HepG2 (cell line): Measurements from ENCODE around the gene NFKB1. TPM values are rescaled to one million over a fixed set of nuclear protein-coding genes. Genes with fewer than 3 reads are reported as not detected.

Experiments used
- ATAC-seq: fragments of 200-7000 bp; cut with Tn5 transposase; 3 replicates; pipeline ENCODE4 v1.9.1; 2020; ENCODE audit warnings: mild to moderate bottlenecking, moderate library complexity
- BruUV-seq: library from RNA; stranded (reverse); fragments of 400-500 nt; replicated peaks from 2 replicates; lab custom pipeline; 2021; lab: Mats Ljungman, UMichigan
- CTCF ChIA-PET: fragments of 300-600 bp; formaldehyde crosslinking; extraction: SDS; loops from one replicate; lab custom pipeline; 2021; ENCODE audit warnings: low total read pairs, inconsistent platforms, low intra/inter-chr PET ratio; lab: Yijun Ruan, JAX
- POLR2A ChIA-PET: fragments of 350-600 bp; sonication (Branson Sonifier 250); formaldehyde crosslinking; loops from one replicate; lab custom pipeline; 2020; ENCODE audit warnings: antibody characterized with exemption, inconsistent platforms; lab: Yijun Ruan, JAX
- DNase-seq: peaks from one replicate; pipeline ENCODE4 v3.0.0-alpha.2; 2015; ENCODE audit warnings: low spot score
- FAIRE-seq: peaks from 3 replicates; lab custom pipeline; 2011; peaks lifted over from hg19 to GRCh38; lab: Jason Lieb, UNC
- H2AFZ ChIP-seq: one replicate; pipeline ENCODE4 v1.6.1; 2011; ENCODE audit warnings: low read length, inconsistent platforms
- H3K27ac ChIP-seq: fragments of 300-600 bp; 3 replicates; pipeline ENCODE4 v1.8.0; 2011; ENCODE audit warnings: mixed run types, mild to moderate bottlenecking, mixed read lengths, low read length, inconsistent platforms; ENCODE audit not compliant: insufficient read depth; ENCODE audit errors: extremely low read length
- H3K27me3 ChIP-seq, 2 experiments: fragments of 200-600 bp in 1 of 2; 2 replicates in 1 of 2; 3 replicates in 1 of 2; pipeline versions ENCODE4 v1.6.0 to v1.8.0; 2011; ENCODE audit warnings: low read length in 2 of 2, mild to moderate bottlenecking in 2 of 2, moderate library complexity in 2 of 2, inconsistent platforms in 1 of 2; ENCODE audit not compliant: insufficient read depth in 2 of 2, control insufficient read depth in 1 of 2
- H3K36me3 ChIP-seq, 2 experiments: fragments of 200-600 bp in 1 of 2; replicated peaks in 1 of 2; 2 replicates in 1 of 2; 3 replicates in 1 of 2; pipeline versions ENCODE4 v1.5.1 to v1.8.0; 2011; ENCODE audit warnings: low read length in 2 of 2, inconsistent platforms in 1 of 2; ENCODE audit not compliant: insufficient read depth in 2 of 2, control insufficient read depth in 1 of 2
- H3K4me1 ChIP-seq: 2 replicates; pipeline ENCODE4 v1.5.1; 2012; ENCODE audit warnings: low read length, inconsistent platforms; ENCODE audit not compliant: insufficient read depth
- H3K4me2 ChIP-seq: 2 replicates; pipeline ENCODE4 v1.6.0; 2011; ENCODE audit warnings: low read depth, low read length, inconsistent platforms
- H3K4me3 ChIP-seq, 3 experiments: fragments of 200-600 bp in 1 of 3; sonication (generic), shearing (Covaris generic) in 1 of 3; replicated peaks in 1 of 3; 2 replicates each; pipeline ENCODE4 v1.5.1; 2011 to 2016; ENCODE audit warnings: low read length in 3 of 3, inconsistent platforms in 2 of 3, low read depth in 2 of 3, mild to moderate bottlenecking in 2 of 3, control low read depth in 1 of 3, mixed read lengths in 1 of 3; ENCODE audit not compliant: insufficient read depth in 1 of 3
- H3K79me2 ChIP-seq: one replicate; pipeline ENCODE4 v1.6.1; 2011; ENCODE audit warnings: low read length, inconsistent platforms; ENCODE audit not compliant: insufficient read depth
- H3K9ac ChIP-seq: 2 replicates; pipeline ENCODE4 v1.6.0; 2011; ENCODE audit warnings: mild to moderate bottlenecking, low read depth, low read length, inconsistent platforms; ENCODE audit not compliant: insufficient read depth
- H3K9me3 ChIP-seq: 2 replicates; pipeline ENCODE4 v1.5.1; 2012; ENCODE audit warnings: mild to moderate bottlenecking, low read length
- H4K20me1 ChIP-seq: 2 replicates; pipeline ENCODE4 v1.6.0; 2011; ENCODE audit warnings: inconsistent platforms, mild to moderate bottlenecking, low read length, moderate library complexity; ENCODE audit not compliant: insufficient read depth
- AHR ChIP-seq: IDR thresholded peaks from 2 replicates; pipeline ENCODE4 v1.6.1; 2018; ENCODE audit warnings: missing genetic modification reagents, missing compliant biosample characterization
- ARNT ChIP-seq: fragments of 450-650 bp; IDR thresholded peaks from 2 replicates; pipeline ENCODE4 v1.6.1; 2017
- MEIS2 ChIP-seq: sonication (generic); formaldehyde crosslinking; IDR thresholded peaks from 2 replicates; pipeline ENCODE4 v1.9.0; 2021; ENCODE audit warnings: mild to moderate bottlenecking, missing genetic modification reagents
- MYC ChIP-seq: sonication (generic); formaldehyde crosslinking; IDR thresholded peaks from 2 replicates; pipeline ENCODE4 v1.9.0; 2021; ENCODE audit warnings: missing genetic modification reagents, borderline replicate concordance
- NCOA1 ChIP-seq: sonication (generic); formaldehyde crosslinking; IDR thresholded peaks from 2 replicates; pipeline ENCODE4 v1.9.0; 2021; ENCODE audit warnings: missing genetic modification reagents
- NFIB ChIP-seq: sonication (generic); formaldehyde crosslinking; IDR thresholded peaks from 2 replicates; pipeline ENCODE4 v1.9.0; 2021; ENCODE audit warnings: missing genetic modification reagents, mild to moderate bottlenecking, borderline replicate concordance
- SMARCE1 ChIP-seq: fragments of 450-650 bp; IDR thresholded peaks from 2 replicates; pipeline ENCODE4 v1.6.1; 2017; ENCODE audit warnings: borderline replicate concordance
- SMYD3 ChIP-seq: sonication (generic); formaldehyde crosslinking; IDR thresholded peaks from 2 replicates; pipeline ENCODE4 v1.8.1; 2023; ENCODE audit warnings: mild to moderate bottlenecking, missing genetic modification reagents
- SPEN ChIP-seq: sonication (generic); formaldehyde crosslinking; IDR thresholded peaks from 2 replicates; pipeline ENCODE4 v1.5.1; 2020; ENCODE audit warnings: low read depth, mild to moderate bottlenecking, missing genetic modification reagents
- TAF1 ChIP-seq: sonication (generic); formaldehyde crosslinking; IDR thresholded peaks from 2 replicates; pipeline ENCODE4 v1.4.0; 2020; ENCODE audit warnings: missing genetic modification reagents
- TCF12 ChIP-seq, 2 experiments: fragments of 450-650 bp in 1 of 2; sonication (generic) in 1 of 2; formaldehyde crosslinking in 1 of 2; IDR thresholded peaks; 2 replicates each; pipeline versions ENCODE4 v1.6.1 to v1.8.0; 2017 to 2022; ENCODE audit warnings: antibody characterized with exemption in 1 of 2, mild to moderate bottlenecking in 1 of 2, missing genetic modification reagents in 1 of 2, moderate library complexity in 1 of 2
- TRIM24 ChIP-seq: sonication (generic); formaldehyde crosslinking; IDR thresholded peaks from 2 replicates; pipeline ENCODE4 v1.8.0; 2022; ENCODE audit warnings: mild to moderate bottlenecking, missing genetic modification reagents
- YY1 ChIP-seq: IDR thresholded peaks from 2 replicates; pipeline ENCODE4 v1.6.1; 2011; ENCODE audit warnings: low read length, low read depth, moderate library complexity, mild to moderate bottlenecking; ENCODE audit not compliant: insufficient read depth, insufficient replicate concordance
- ZIK1 ChIP-seq: sonication (generic); formaldehyde crosslinking; IDR thresholded peaks from 2 replicates; pipeline ENCODE4 v1.5.0; 2020; ENCODE audit warnings: mild to moderate bottlenecking, low read depth, missing genetic modification reagents, borderline replicate concordance
- ZNF205 ChIP-seq: IDR thresholded peaks from 2 replicates; pipeline ENCODE4 v1.6.1; 2018; ENCODE audit warnings: missing biosample characterization, missing genetic modification reagents
- ZNF546 ChIP-seq: sonication (generic); formaldehyde crosslinking; conservative IDR thresholded peaks from 2 replicates; pipeline ENCODE4 v1.8.1; 2023; ENCODE audit warnings: mild to moderate bottlenecking, missing genetic modification reagents
- WGBS: methylation state at CpG from one replicate; pipeline ENCODE4 v1.1.6; 2017; ENCODE audit warnings: low lambda C conversion rate; 5-methylcytosine and 5-hydroxymethylcytosine counted together
- in situ Hi-C: cut with HindIII; loops from 2 replicates; pipeline ENCODE4 v1.10.0; 2017; ENCODE audit warnings: low pct_unique_long_range_greater_than_20kb; ENCODE audit not compliant: extremely low pct_ligation_motif_present
- intact Hi-C: fragments of 100-400 bp; cut with micrococcal nuclease; formaldehyde crosslinking; loops from one replicate; pipeline ENCODE4 v1.10.0; 2022; ENCODE audit not compliant: unreplicated experiment
- polyA plus RNA-seq, 8 experiments: library from polyadenylated mRNA; depleted of rRNA in 3 of 8; stranded (reverse) in 7 of 8; unstranded in 1 of 8; fragments of >200 nt; fragmentation: Illumina TruSeq in 4 of 8; extraction: Trizol in 4 of 8; gene quantifications; 2 replicates each; pipeline versions ENCODE4 v1.2.1 to v1.2.3, GENCODE V29; 2011 to 2016; ENCODE audit warnings: low read depth in 4 of 8, missing spikeins in 1 of 8, mixed read lengths in 1 of 8; ENCODE audit not compliant: insufficient read depth in 1 of 8
- total RNA-seq, 5 experiments: library from RNA; depleted of rRNA; stranded (reverse); fragments of >200 nt; fragmentation: Illumina TruSeq; extraction: Trizol; gene quantifications; 2 replicates each; pipeline ENCODE4 v1.2.3, GENCODE V29; 2016; ENCODE audit warnings: low read depth in 1 of 5
- TF ChIP-seq, protein P1 (sequence below): sonication (generic); formaldehyde crosslinking; IDR thresholded peaks from 2 replicates; pipeline ENCODE4 v1.4.0; 2020; ENCODE audit warnings: missing genetic modification reagents, borderline replicate concordance
- TF ChIP-seq, protein P2 (sequence below): sonication (generic); formaldehyde crosslinking; IDR thresholded peaks from 2 replicates; pipeline ENCODE4 v1.4.0; 2020; ENCODE audit warnings: missing genetic modification reagents
- TF ChIP-seq, protein P3 (sequence below): sonication (generic); formaldehyde crosslinking; IDR thresholded peaks from 2 replicates; pipeline ENCODE4 v1.4.0; 2020; ENCODE audit warnings: missing genetic modification reagents, borderline replicate concordance
- TF ChIP-seq, protein P4 (sequence below): sonication (generic); formaldehyde crosslinking; IDR thresholded peaks from 2 replicates; pipeline ENCODE4 v1.8.1; 2023; ENCODE audit warnings: missing genetic modification reagents, mild to moderate bottlenecking, borderline replicate concordance

Gene NFKB1
- total and polyA plus RNA-seq, 2 of the 13 experiments (the other 11 are each of a cell fraction or from before 2014, with no cell fraction given) = 15.4 to 31.6 TPM

DNA sequence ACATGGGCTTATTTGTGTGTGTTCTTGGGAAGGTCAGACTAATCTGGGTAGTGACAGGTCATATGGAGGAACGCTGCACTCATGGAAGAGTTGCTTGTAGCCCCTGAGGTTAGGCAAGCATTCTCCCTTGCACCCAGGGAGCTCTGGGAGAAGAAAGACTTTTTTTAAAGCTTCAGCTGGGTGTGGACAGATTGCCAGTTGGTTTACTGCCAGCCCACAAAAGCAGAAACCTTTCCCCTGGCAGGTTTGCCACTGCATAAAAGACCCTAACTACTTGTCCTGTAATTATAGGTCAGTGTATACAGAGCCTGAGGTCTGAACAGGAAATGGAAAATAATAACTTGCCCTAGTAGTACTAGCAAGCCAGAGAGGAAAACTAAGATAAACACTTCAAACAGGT is 7.4 kb upstream of the NFKB1 start (continued):
- TF ChIP-seq YY1 (no peak), AHR (CRISPR knock-in tag) (no peak)

DNA sequence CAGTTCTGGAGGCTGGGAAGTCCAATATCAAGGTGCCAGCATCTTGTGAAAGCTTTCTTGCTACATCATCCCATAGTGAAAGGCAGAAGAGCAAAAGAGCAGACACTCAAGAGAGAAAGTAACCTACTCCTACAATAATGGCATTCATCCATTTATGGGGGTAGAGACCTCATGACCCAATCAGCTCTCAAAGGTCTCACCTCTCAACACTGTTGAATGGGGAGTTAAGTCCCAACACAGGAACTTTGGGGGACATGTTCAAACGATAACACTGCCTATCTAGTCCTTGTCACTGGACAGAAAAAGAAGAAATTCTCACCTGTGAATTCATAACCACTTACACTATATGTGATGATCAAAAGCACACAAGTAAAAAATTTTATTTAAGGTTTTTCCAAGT is 6.6 kb upstream of the NFKB1 start:
- Histone ChIP-seq H3K9me3 (no peaks in the 10 kb centered on the region), H3K36me3 (no peaks in the 10 kb centered on the region), H3K79me2 (no peaks in the 10 kb centered on the region), H3K27ac (no peak overlapping the region), H3K4me1 (peaks cover 14% of the 10 kb centered on the region), H3K4me2 (no peak overlapping the region), H4K20me1 (no peaks in the 10 kb centered on the region), H3K4me3 (no peak overlapping the region), H2AFZ (no peak overlapping the region), H3K27me3 (no peaks in the 10 kb centered on the region), H3K9ac (no peak overlapping the region)
- no peak for FAIRE-seq
- no peak for ATAC-seq
- intact Hi-C loops (no loop called here), in situ Hi-C loops (no loop called here)
- 0% methylated on average over 1 of the region's 1 CpG for WGBS
- no TSS peak for BruUV-seq
- no peak for DNase-seq
- CTCF ChIA-PET = no interaction called here
- POLR2A ChIA-PET = no interaction called here
- TF ChIP-seq ZNF205 (CRISPR knock-in tag) (no peak), SPEN (CRISPR knock-in tag) (no peak), ZNF546 (no peak), NCOA1 (CRISPR knock-in tag) (no peak), SMARCE1 (no peak), MYC (CRISPR knock-in tag) (no peak), ARNT (no peak), SMYD3 (CRISPR knock-in tag) (no peak), NFIB (CRISPR knock-in tag) (no peak), TCF12 (IDR thresholded peaks at IDR 0.05) (no peak), TCF12 (CRISPR knock-in tag; IDR thresholded peaks at IDR 0.05) (no peak), ZIK1 (CRISPR knock-in tag) (no peak), TAF1 (CRISPR knock-in tag) (no peak), MEIS2 (CRISPR knock-in tag) (no peak), TRIM24 (CRISPR knock-in tag) (no peak)
- TF ChIP-seq, protein P1, sequence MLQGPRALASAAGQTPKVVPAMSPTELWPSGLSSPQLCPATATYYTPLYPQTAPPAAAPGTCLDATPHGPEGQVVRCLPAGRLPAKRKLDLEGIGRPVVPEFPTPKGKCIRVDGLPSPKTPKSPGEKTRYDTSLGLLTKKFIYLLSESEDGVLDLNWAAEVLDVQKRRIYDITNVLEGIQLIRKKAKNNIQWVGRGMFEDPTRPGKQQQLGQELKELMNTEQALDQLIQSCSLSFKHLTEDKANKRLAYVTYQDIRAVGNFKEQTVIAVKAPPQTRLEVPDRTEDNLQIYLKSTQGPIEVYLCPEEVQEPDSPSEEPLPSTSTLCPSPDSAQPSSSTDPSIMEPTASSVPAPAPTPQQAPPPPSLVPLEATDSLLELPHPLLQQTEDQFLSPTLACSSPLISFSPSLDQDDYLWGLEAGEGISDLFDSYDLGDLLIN (CRISPR knock-in tag) = no peak
- TF ChIP-seq, protein P2, sequence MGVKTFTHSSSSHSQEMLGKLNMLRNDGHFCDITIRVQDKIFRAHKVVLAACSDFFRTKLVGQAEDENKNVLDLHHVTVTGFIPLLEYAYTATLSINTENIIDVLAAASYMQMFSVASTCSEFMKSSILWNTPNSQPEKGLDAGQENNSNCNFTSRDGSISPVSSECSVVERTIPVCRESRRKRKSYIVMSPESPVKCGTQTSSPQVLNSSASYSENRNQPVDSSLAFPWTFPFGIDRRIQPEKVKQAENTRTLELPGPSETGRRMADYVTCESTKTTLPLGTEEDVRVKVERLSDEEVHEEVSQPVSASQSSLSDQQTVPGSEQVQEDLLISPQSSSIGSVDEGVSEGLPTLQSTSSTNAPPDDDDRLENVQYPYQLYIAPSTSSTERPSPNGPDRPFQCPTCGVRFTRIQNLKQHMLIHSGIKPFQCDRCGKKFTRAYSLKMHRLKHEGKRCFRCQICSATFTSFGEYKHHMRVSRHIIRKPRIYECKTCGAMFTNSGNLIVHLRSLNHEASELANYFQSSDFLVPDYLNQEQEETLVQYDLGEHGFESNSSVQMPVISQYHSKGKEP (CRISPR knock-in tag) = no peak
- TF ChIP-seq, protein P3, sequence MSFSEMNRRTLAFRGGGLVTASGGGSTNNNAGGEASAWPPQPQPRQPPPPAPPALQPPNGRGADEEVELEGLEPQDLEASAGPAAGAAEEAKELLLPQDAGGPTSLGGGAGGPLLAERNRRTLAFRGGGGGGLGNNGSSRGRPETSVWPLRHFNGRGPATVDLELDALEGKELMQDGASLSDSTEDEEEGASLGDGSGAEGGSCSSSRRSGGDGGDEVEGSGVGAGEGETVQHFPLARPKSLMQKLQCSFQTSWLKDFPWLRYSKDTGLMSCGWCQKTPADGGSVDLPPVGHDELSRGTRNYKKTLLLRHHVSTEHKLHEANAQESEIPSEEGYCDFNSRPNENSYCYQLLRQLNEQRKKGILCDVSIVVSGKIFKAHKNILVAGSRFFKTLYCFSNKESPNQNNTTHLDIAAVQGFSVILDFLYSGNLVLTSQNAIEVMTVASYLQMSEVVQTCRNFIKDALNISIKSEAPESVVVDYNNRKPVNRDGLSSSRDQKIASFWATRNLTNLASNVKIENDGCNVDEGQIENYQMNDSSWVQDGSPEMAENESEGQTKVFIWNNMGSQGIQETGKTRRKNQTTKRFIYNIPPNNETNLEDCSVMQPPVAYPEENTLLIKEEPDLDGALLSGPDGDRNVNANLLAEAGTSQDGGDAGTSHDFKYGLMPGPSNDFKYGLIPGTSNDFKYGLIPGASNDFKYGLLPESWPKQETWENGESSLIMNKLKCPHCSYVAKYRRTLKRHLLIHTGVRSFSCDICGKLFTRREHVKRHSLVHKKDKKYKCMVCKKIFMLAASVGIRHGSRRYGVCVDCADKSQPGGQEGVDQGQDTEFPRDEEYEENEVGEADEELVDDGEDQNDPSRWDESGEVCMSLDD (CRISPR knock-in tag) = no peak
- TF ChIP-seq, protein P4, sequence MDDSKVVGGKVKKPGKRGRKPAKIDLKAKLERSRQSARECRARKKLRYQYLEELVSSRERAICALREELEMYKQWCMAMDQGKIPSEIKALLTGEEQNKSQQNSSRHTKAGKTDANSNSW (CRISPR knock-in tag) = no peak
